H7 (cell line): ENCODE measurements around the gene RPL28. TPM values are rescaled to one million over a fixed set of nuclear protein-coding genes. Genes with fewer than 3 reads are reported as not detected.

ENCODE experiments used
- DNase-seq: peaks from one replicate; pipeline ENCODE4 v3.0.0; 2012
- H3K27me3 ChIP-seq: 2 replicates; pipeline ENCODE4 v1.6.0; 2011; ENCODE audit warnings: mild to moderate bottlenecking, low read length; ENCODE audit not compliant: control insufficient read depth, insufficient read depth
- H3K36me3 ChIP-seq: replicated peaks from 2 replicates; pipeline ENCODE4 v1.5.1; 2011; ENCODE audit warnings: low read length; ENCODE audit not compliant: control insufficient read depth, insufficient read depth
- H3K4me3 ChIP-seq: 2 replicates; pipeline ENCODE4 v1.5.1; 2011; ENCODE audit warnings: low read depth, mild to moderate bottlenecking, control low read depth, low read length, moderate library complexity; ENCODE audit not compliant: insufficient read depth
- total RNA-seq: library from RNA; depleted of rRNA; stranded (reverse); fragments of >200 nt; shearing (Covaris generic); gene quantifications from 2 replicates; pipeline ENCODE4 v1.2.3, GENCODE V29; 2014

Gene RPL28
- total RNA-seq, 1 experiment from 2014 or later: 505 TPM

DNA sequence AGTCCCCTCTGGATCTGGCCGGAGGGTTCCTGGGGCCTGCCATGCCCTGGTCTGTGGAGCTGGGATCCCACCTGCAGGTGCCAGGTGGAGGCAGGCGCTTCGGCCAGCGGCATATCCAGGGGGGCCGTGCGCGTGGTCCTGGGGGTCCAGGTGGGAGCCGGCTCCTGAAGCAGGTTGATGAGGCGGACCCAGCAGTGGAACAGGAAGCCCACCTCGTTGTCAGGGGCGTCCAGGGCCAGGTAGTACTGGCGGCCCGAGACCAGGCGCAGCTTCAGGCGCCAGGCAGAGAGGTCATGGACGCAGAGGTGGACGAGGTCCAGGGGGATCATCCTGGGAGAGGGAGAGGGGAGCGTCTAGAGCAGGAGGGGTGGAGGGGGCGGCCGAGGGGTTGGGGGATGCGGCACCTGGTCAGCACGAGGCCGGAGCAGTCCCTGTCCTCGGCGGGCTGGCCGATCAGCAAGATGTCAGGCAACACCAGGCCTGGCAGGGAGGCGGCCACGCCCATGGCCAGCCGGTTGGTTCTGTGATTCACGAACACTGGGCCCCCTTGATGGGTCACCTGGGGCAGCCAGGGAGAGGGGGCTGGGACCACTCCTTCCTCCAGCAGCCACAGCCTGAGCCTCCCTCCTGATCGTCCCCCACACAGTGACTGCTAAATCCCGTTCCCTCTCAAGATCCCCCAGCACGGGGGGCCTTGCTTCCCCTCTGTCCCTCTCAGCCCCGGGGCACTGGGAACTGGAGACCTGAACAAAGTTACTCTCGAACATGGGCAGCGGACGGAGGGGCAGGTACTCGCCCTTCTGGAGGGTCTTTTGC lies 23.4 kb upstream of the RPL28 start:
- Histone ChIP-seq H3K36me3 (no peaks in the 10 kb centered on the region), H3K27me3 (peaks cover under 1% of the 10 kb centered on the region; the same call in 1 of the 2 replicates), H3K4me3 (no peak overlapping the region)
- peak; percentile 71 for DNase-seq

DNA sequence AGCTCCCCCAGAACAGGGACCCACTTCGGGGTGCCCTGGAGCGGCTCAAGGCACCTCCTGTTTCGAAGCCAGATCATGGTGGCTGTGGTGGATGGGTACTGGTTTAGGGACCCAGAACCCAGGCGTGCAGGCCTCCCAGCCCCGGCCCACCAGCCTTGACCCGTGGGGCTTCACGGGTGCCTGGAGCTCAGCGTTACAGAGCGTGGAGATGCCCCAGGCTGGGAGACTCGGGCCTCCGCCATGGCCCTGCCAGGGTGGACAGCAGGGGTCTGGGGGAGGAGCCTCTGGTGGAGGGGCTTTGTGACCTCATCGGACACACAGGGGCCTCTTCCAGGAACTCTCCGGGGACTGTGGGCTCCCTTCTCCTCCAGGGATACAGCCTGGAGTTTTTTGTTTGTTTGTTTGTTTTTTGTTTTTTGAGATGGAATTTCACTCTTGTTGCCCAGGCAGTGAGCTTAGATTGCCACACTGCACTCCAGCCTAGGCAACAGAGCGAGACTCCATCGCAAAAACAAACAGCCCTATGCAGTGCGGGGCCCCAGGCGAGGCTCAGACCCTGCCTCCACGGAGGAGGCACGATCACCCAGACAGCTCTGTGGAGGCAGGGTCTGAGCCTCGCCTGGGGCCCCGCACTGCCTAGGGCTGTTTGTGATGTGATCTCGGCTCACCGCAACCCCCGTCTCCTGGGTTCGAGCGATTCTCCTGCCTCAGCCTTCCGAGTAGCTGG lies 22.6 kb upstream of the RPL28 start, which contains the start of gene GARIN5B:
Gene GARIN5B, minus strand, starts transcription at position 271 of the 727 bp plus-strand sequence. Its CDS starts 194 bp downstream, at position 77.
- Histone ChIP-seq H3K4me3 (no peak within 1 kb of the TSS), H3K27me3 (peaks cover 1% of the 10 kb centered on the region; the same call in 1 of the 2 replicates), H3K36me3 (no peaks in the 10 kb centered on the region)
- DNase-seq: peak; percentile 87

DNA sequence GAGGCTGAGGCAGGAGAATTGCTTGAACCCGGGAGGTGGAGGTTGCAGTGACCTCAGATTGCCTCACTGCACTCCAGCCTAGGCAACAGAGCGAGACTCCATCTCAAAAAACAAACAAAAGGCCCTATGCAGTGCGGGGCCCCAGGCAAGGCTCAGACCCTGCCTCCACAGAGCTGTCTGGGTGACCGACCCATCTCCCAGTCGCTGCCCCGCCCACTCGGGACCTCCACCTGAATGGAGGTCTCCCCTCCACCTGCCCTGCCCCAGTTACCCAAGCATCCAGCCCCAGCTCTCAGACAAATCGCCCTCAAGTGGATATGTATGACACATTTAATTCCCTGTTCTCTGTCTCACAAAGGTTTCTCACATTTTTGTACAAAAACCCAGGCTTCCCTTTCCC lies 20.5 kb upstream of the RPL28 start:
- no peaks in the 10 kb centered on the region for H3K36me3 ChIP-seq
- H3K27me3 ChIP-seq: peaks cover 18% of the 10 kb centered on the region
- no peak for DNase-seq
- H3K4me3 ChIP-seq: no peak overlapping the region

DNA sequence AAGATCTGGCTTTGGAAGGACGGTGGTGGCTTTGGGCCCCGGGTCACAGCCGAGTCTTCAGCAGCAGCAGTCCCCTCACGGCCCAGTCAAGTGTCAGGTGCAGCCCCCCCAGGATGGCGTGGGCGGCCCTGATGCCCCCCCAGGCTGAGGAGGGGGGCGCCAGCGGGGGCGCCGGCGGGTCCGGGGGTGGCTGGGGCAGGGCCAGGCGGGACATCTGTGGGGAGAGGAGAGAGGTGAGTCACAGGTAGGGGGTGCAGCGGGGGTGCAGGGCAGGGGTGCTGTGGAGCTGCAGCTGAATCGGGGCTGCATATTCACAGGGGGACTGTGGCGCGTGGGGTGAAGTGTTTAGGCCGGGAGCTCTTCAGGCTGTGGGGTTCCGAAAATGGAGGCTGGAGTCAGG lies 19.8 kb upstream of the RPL28 start:
- Histone ChIP-seq H3K27me3 (peaks cover 23% of the 10 kb centered on the region), H3K4me3 (no peak overlapping the region), H3K36me3 (no peaks in the 10 kb centered on the region)
- no peak for DNase-seq

DNA sequence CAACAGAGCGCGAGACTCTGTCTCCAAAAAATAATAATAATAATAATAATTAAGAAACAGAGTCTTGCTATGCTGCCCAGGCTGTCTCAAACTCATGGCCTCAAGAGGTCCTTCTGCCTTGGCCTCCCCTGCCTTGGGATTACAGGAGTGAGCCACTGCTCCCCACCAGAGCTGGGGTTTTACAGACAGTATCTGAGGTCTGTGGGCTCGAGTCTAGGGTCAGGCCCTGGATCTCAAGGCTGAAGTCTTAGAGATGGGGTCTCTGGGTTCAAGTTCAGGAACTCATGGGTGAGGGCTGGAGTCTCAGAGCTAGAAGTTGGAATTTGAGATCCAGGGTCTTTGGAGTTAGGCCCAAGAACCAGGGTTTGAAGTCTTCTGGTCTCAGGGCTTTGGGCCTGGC lies 18.9 kb upstream of the RPL28 start:
- DNase-seq: no peak
- peaks cover 30% of the 10 kb centered on the region for H3K27me3 ChIP-seq
- H3K36me3 ChIP-seq: no peaks in the 10 kb centered on the region
- H3K4me3 ChIP-seq: no peak overlapping the region

DNA sequence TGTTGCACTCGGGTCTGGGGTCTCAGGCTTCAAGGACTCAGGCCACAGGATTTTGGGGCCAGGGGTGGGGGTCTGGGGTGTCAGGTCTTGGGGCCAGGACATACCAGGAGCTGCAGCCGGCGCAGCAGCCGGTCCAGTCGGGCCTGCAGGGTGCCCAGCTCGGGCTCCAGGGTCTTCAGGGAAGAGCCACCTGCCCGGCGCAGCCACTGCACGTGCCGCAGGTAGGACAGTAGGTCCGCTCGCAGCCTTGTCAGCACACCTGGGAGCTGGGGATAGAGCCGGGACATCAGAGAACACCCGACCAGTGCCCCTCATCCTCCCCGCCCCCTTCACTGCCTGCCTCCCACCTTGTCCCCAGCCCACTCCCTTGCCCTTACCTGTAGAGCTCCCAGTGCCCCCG lies 17.6 kb upstream of the RPL28 start:
- no peak for DNase-seq
- H3K27me3 ChIP-seq: peaks cover 36% of the 10 kb centered on the region
- no peaks in the 10 kb centered on the region for H3K36me3 ChIP-seq
- no peak overlapping the region for H3K4me3 ChIP-seq

DNA sequence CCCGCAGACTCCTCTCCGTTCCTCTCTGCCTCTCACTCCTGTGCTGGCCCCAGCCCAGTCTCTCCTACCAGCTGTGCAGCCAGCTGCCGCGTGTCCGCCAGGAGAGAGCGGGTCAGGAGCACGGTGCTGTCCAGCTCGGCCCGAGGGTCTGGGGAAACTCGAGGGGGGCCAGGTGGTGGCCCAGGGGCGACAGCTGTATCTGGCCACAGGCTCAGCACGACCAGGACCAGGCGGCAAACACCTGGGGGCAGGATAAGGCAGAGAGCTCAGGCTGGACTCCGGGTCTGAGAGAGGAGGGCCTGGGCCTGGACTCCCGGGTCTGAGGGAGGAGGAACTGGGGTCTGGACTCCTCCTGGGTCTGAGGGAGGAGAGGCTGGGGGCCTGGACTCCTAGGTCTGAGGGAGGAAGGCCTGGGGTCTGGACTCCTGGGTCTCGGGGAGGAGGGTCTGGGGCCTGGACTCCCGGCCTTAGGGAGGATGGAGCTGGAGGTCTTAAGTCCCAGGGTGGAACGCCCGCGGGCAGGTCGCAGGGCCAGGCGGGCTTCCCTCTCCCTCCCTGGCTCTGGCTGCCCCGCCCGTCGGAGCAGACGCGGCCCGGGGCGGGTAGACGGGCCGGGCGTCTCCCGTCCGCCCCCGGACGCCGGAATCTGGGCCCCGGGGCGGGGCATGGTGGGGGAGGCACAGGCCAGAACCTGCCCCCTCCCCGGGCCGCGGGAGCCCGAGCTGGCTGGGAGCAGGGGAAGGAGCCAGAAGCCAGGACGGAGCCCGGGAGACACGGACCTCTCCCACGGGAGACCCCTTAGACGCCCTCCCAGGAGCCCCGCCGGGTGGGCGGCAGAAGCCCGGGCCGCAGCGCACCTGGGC lies 16.8 kb upstream of the RPL28 start:
- no peaks in the 10 kb centered on the region for H3K36me3 ChIP-seq
- peaks cover 36% of the 10 kb centered on the region for H3K27me3 ChIP-seq
- DNase-seq: peak; percentile 92
- peak overlapping the region; percentile 59 for H3K4me3 ChIP-seq

DNA sequence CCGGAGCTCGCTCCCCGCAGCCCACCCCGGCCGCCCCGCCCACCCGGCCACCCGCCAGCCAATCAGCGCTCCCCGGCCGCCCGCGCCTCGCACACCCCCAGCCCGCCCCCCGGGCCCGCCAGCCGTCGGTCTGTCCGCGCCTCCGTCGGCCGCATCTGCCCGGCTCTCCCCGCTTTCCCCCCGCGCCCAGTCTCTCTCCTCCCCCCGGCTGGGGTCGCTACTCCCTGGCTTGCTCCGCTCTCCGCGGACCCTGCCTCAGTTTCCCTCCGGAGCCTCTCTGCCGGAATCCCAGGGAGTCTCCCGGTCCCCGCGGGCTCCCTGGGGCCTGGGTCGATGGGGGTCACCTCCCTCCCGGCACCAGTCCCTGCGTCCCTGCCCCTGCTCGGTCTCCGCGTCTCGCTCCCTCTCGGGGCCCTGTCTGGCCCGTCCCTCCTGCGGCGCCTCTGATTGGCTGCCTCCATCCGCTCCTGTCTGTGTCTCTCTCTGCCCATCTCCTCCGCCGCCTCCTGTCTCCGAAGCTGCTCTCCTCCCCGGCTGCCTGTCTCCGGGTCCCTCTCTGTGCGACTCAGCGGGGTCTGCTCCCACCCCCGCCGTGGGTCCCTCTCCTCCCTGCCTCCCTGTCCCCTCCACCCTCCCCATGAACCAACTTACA lies 16.0 kb upstream of the RPL28 start:
- peak overlapping the region; percentile 59 for H3K4me3 ChIP-seq
- H3K27me3 ChIP-seq: peaks cover 36% of the 10 kb centered on the region
- peak; percentile 99 for DNase-seq
- H3K36me3 ChIP-seq: no peaks in the 10 kb centered on the region

DNA sequence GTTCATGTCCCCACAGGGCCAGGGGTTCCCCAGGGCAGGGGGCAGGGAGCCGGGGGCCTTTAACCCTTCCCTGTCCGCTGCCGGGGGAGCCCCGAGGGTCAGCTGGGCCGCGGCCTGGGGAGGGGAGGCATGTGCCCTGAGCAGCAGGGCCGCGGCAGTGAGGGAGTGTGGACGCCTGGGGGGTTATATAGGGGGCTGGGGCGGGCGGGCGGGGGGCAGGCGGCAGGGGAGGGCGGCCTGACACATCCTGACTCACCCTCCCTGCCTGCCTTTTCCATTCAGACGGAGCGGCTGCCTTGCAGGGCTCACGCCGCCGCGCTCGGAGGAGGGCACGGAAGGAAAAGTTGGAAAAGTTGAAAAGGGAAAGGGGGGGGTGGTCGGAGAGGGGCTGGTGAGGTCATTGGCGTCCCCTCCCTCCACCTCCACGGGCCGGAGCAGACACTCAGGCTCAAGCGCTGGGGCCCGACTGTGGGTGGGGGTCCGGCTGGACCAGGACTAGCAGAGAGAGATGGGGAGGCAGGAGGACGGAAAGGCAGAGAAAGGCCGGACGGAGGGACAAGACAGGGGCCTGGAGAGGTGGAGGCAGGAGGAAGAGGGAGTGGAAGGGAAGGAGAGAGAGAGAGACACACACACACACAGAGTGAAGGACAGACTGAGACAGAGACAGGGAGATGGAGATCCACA lies 15.3 kb upstream of the RPL28 start, which contains the start of gene IL11:
Gene IL11, minus strand, starts transcription at position 159 of the 684 bp plus-strand sequence. Its CDS starts 153 bp downstream, at position 6.
- DNase-seq: no peak
- Histone ChIP-seq H3K4me3 (peak within 1 kb of the TSS; percentile 59), H3K36me3 (no peaks in the 10 kb centered on the region), H3K27me3 (peaks cover 36% of the 10 kb centered on the region)

DNA sequence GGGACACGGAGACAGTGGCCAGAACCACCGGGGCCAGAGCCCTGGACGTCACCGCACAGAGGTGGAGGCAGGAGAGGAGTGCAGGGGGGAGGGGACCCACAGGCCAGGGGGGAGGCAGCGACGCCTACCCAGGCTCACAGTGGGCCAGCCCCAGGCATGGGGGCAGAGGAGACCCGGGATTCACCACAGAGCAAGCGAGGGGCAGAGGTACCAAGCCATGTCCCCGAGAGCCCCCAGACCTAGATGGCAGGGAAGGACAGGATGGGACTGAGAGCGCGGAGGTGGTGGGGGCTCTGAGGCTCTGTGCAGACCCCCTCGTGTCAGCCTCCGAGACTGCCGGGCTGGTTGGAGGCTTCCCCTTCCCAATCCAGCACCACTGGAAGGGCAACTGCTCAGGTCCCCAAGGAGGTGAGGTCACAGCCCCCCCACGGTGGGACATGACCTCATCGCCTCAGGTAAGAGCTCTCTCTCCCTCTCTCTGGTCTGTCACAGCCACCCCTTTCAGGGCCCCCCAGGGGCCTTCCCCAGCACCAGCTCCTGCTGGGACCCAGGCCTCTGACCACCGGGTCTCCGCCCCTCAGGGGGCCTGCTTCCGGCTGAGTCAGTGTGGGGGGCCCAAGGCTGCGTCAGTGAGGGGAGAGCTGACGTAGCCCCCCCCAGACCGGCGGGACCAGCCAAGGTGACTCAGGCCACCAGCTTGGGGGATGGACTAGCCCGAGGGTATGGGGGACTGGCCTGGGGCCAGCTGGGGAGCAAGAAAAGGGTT lies 13.2 kb upstream of the RPL28 start:
- Histone ChIP-seq H3K27me3 (peaks cover 39% of the 10 kb centered on the region), H3K4me3 (no peak overlapping the region), H3K36me3 (no peaks in the 10 kb centered on the region)
- DNase-seq: peak; percentile 73

DNA sequence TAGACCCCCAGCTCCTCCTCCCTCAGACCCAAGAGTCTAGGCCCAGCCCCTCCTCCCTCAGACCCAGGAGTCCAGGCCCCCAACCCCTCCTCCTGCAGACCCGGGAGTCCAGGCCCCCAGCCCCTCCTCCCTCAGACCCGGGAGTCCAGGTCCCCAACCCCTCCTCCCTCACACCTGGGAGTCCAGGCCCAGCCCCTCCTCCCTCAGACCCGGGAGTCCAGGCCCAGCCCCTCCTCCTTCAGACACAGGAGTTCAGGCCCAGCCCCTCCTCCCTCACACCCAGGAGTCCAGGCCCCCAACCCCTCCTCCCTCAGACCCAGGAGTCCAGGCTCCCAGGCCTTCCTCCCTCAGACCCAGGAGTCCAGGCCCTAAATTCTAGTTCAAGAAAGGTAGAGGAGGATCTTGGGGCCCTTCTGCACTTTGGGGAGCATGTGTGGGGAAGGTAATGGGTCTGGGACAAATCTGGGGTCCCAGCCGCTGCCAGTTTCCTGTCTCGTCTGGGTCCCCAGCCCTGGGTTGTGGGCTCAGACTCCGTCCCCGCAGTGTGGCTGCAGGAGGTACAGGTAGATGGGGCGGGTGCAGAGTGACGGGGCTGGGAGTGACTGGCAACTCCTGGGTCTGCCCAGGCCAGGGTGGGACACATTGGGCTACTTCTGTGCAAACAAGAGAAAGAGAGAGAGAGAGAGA lies 12.3 kb upstream of the RPL28 start:
- DNase-seq: peak; percentile 82
- H3K27me3 ChIP-seq: peaks cover 41% of the 10 kb centered on the region
- no peaks in the 10 kb centered on the region for H3K36me3 ChIP-seq
- no peak overlapping the region for H3K4me3 ChIP-seq

DNA sequence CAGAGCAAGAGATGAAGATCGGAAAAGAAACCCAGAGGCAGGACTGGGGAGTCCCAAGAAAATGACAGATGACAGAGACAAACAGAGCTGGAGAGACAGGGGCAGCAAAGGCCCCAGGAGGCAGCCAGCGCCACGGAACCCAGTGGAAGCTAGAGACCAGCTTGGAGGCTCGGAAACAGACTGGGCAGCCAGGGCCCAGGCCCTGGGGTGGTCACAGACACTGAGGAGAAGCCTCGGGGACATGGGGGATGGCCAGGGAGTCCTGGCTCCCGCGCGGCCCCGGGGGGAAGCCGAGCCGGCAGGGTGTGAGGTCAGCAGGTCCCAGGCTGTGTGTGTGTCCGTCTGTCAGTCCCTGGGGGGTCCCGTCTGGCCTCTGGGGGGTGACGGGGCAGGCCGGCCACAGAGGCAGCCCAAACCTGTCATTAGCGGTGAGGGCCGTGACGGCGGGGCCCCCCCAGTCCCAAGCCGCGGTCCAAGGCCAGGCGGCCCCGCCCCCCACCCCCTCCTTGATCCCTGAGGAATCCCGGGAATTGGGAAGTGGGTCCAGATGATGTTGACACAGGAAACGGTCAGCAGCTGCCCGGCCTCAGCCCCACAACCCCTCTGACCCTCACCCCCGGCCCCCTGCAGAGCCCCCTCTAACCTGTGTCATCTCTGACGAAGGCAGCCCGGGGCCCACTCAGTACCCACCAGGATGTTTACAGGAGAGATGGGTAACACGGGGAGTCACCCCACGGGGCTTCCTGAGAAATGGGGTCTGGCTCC lies 11.6 kb upstream of the RPL28 start:
- H3K27me3 ChIP-seq: peaks cover 36% of the 10 kb centered on the region
- peak; percentile 88 for DNase-seq
- H3K36me3 ChIP-seq: no peaks in the 10 kb centered on the region
- no peak overlapping the region for H3K4me3 ChIP-seq
